Measurements from ENCODE around the gene C2orf78.

C2orf78 gene

DNA sequence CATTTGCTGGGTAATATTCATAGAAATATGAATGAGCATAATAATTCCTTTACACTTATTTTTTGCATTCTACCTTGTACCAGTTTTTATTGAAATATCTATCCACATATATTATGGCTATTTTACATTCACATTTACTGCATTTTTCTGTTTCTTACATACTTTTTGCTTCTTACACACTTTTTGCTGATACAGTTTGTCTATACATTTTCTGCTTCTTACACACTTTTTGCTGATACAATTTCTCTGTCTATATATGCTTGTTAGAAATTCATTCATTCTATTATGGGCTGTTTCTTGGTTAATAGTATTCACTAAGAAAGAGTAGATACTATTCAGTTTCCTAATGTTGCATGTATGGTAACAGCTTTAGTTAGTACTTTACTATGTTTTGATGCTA lies 27.9 kb downstream of the C2orf78 start:
- Histone ChIP-seq H3K9ac (ENCODE audit: low read depth, low read length) (no peak overlapping the region), H3K4me1 (ENCODE audit: insufficient read depth, low read length) (no peaks in the 10 kb centered on the region), H3K4me3 (ENCODE audit: low read depth in 1 of 2, low read length in 2 of 2) (no peak overlapping the region), H3K27me3 (ENCODE audit: insufficient read depth, low read length, poor library complexity) (no peaks in the 10 kb centered on the region), H3K79me2 (ENCODE audit: insufficient read depth, low read length) (no peaks in the 10 kb centered on the region), H3K4me2 (ENCODE audit: insufficient read depth, low read length) (no peak overlapping the region), H2AFZ (ENCODE audit: low read depth, low read length) (no peak overlapping the region), H4K20me1 (ENCODE audit: insufficient read depth, low read length) (no peaks in the 10 kb centered on the region), H3K27ac (ENCODE audit: low read length) (no peak overlapping the region), H3K9me3 (ENCODE audit: insufficient read depth, low read length, severe bottlenecking) (no peaks in the 10 kb centered on the region), H3K36me3 (ENCODE audit: insufficient read depth, low read length) (no peaks in the 10 kb centered on the region)
- TF ChIP-seq, protein P1, sequence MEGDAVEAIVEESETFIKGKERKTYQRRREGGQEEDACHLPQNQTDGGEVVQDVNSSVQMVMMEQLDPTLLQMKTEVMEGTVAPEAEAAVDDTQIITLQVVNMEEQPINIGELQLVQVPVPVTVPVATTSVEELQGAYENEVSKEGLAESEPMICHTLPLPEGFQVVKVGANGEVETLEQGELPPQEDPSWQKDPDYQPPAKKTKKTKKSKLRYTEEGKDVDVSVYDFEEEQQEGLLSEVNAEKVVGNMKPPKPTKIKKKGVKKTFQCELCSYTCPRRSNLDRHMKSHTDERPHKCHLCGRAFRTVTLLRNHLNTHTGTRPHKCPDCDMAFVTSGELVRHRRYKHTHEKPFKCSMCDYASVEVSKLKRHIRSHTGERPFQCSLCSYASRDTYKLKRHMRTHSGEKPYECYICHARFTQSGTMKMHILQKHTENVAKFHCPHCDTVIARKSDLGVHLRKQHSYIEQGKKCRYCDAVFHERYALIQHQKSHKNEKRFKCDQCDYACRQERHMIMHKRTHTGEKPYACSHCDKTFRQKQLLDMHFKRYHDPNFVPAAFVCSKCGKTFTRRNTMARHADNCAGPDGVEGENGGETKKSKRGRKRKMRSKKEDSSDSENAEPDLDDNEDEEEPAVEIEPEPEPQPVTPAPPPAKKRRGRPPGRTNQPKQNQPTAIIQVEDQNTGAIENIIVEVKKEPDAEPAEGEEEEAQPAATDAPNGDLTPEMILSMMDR (IDR thresholded peaks at IDR 0.05; ENCODE audit: borderline replicate concordance, extremely low read depth, low read length, poor library complexity, severe bottlenecking): no peak
- no peak for TF ChIP-seq EZH2 (IDR thresholded peaks at IDR 0.05; ENCODE audit: borderline replicate concordance, low read depth, low read length, severe bottlenecking)
- no peak for ATAC-seq (ENCODE audit: insufficient read depth, low read depth)
- no peak for DNase-seq

DNA sequence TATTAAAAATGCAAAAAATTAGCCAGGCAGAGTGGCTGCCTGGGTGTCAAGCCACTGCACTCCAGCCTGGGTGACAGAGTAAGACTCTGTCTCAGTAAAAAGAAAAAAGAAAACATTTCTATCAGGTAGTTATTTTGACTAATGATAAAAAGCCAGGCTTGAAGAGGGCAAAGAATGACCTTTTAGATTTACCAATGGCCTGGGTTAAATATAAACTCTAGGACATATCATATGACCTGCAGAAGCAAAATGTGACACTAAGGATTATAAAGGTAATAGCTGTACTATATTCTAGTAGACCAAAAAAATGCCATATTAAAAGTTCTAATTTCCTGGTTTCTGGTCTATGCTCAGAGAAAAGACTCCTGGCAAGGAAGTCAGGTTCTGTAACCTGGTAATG lies 28.7 kb downstream of the C2orf78 start:
- no peak for DNase-seq
- TF ChIP-seq, protein P1 (IDR thresholded peaks at IDR 0.05; ENCODE audit: borderline replicate concordance, extremely low read depth, low read length, poor library complexity, severe bottlenecking): no peak
- TF ChIP-seq EZH2 (IDR thresholded peaks at IDR 0.05; ENCODE audit: borderline replicate concordance, low read depth, low read length, severe bottlenecking): no peak
- Histone ChIP-seq H2AFZ (ENCODE audit: low read depth, low read length) (no peak overlapping the region), H3K27ac (ENCODE audit: low read length) (no peak overlapping the region), H3K36me3 (ENCODE audit: insufficient read depth, low read length) (no peaks in the 10 kb centered on the region), H4K20me1 (ENCODE audit: insufficient read depth, low read length) (no peaks in the 10 kb centered on the region), H3K4me1 (ENCODE audit: insufficient read depth, low read length) (no peaks in the 10 kb centered on the region), H3K9me3 (ENCODE audit: insufficient read depth, low read length, severe bottlenecking) (no peaks in the 10 kb centered on the region), H3K79me2 (ENCODE audit: insufficient read depth, low read length) (no peaks in the 10 kb centered on the region), H3K4me2 (ENCODE audit: insufficient read depth, low read length) (no peak overlapping the region), H3K27me3 (ENCODE audit: insufficient read depth, low read length, poor library complexity) (no peaks in the 10 kb centered on the region), H3K9ac (ENCODE audit: low read depth, low read length) (no peak overlapping the region), H3K4me3 (ENCODE audit: low read depth in 1 of 2, low read length in 2 of 2) (no peak overlapping the region)
- ATAC-seq (ENCODE audit: insufficient read depth, low read depth): no peak

DNA sequence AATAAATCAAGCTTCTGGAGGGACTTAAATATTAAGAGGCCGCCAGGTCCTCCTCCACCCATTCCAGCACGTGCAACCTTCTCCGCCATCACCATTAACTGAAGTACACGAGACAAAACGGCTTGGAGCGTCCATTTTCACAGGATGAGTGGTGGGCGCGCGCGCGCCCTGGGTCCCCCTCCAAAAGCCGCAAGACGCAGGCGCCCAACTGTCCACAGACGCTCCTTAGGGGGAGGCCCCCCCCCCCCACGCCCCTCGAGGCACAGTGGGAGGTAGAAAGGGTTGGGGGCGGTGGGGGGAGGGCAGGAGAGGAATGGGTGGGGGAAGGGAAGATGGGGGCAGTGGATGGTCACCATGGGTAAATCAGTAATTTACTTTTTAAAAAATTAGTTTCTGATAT lies 34.3 kb downstream of the C2orf78 start:
- H3K36me3 ChIP-seq (ENCODE audit: insufficient read depth, low read length): no peaks in the 10 kb centered on the region
- TF ChIP-seq, protein P1 (IDR thresholded peaks at IDR 0.05; ENCODE audit: borderline replicate concordance, extremely low read depth, low read length, poor library complexity, severe bottlenecking): no peak
- no peak for TF ChIP-seq EZH2 (IDR thresholded peaks at IDR 0.05; ENCODE audit: borderline replicate concordance, low read depth, low read length, severe bottlenecking)
- no peak for ATAC-seq (ENCODE audit: insufficient read depth, low read depth)
- no peak overlapping the region for H3K27ac ChIP-seq (ENCODE audit: low read length)
- DNase-seq: no peak
- no peak overlapping the region for H3K4me2 ChIP-seq (ENCODE audit: insufficient read depth, low read length)
- H3K9me3 ChIP-seq (ENCODE audit: insufficient read depth, low read length, severe bottlenecking): no peaks in the 10 kb centered on the region
- H3K79me2 ChIP-seq (ENCODE audit: insufficient read depth, low read length): no peaks in the 10 kb centered on the region
- H3K9ac ChIP-seq (ENCODE audit: low read depth, low read length): no peak overlapping the region
- no peak overlapping the region for H2AFZ ChIP-seq (ENCODE audit: low read depth, low read length)
- H4K20me1 ChIP-seq (ENCODE audit: insufficient read depth, low read length): no peaks in the 10 kb centered on the region
- H3K27me3 ChIP-seq (ENCODE audit: insufficient read depth, low read length, poor library complexity): no peaks in the 10 kb centered on the region
- no peaks in the 10 kb centered on the region for H3K4me1 ChIP-seq (ENCODE audit: insufficient read depth, low read length)
- no peak overlapping the region for H3K4me3 ChIP-seq (ENCODE audit: low read depth in 1 of 2, low read length in 2 of 2)

DNA sequence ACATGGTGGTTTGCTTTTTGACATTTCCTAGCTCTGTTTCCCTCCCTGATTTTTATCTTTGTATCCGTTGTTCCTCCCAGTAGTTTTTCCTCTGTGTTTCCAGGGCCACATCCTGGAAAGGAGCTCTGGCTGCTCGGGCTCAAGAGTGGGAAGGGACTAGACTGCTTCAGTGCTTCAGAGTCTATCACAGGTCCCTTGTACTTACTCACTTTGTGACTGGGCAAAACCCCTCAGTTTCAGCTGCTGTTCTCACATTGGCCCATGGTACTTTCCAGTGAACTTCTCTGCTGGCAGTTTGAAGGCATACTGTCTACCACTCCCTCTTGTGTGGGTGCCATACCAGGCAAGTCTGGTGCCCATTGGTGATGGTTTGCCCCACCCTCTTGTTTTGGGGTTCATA lies 37.2 kb downstream of the C2orf78 start:
- no peaks in the 10 kb centered on the region for H3K36me3 ChIP-seq (ENCODE audit: insufficient read depth, low read length)
- no peak for ATAC-seq (ENCODE audit: insufficient read depth, low read depth)

More for the DNA sequence above, 37.2 kb downstream of the C2orf78 start:
- TF ChIP-seq, protein P1 (IDR thresholded peaks at IDR 0.05; ENCODE audit: borderline replicate concordance, extremely low read depth, low read length, poor library complexity, severe bottlenecking): no peak
- no peak for TF ChIP-seq EZH2 (IDR thresholded peaks at IDR 0.05; ENCODE audit: borderline replicate concordance, low read depth, low read length, severe bottlenecking)
- no peak for DNase-seq
- no peak overlapping the region for H3K9ac ChIP-seq (ENCODE audit: low read depth, low read length)
- H3K27me3 ChIP-seq (ENCODE audit: insufficient read depth, low read length, poor library complexity): no peaks in the 10 kb centered on the region
- H3K4me2 ChIP-seq (ENCODE audit: insufficient read depth, low read length): no peak overlapping the region
- H3K4me1 ChIP-seq (ENCODE audit: insufficient read depth, low read length): no peaks in the 10 kb centered on the region
- no peak overlapping the region for H3K27ac ChIP-seq (ENCODE audit: low read length)
- H3K9me3 ChIP-seq (ENCODE audit: insufficient read depth, low read length, severe bottlenecking): no peaks in the 10 kb centered on the region
- no peaks in the 10 kb centered on the region for H4K20me1 ChIP-seq (ENCODE audit: insufficient read depth, low read length)
- no peak overlapping the region for H2AFZ ChIP-seq (ENCODE audit: low read depth, low read length)
- no peak overlapping the region for H3K4me3 ChIP-seq (ENCODE audit: low read depth in 1 of 2, low read length in 2 of 2)
- H3K79me2 ChIP-seq (ENCODE audit: insufficient read depth, low read length): no peaks in the 10 kb centered on the region
